ENCODE measurements around the gene CTBS. TPM values are rescaled to one million over a fixed set of nuclear protein-coding genes. Genes with fewer than 3 reads are reported as not detected.

The CTBS gene
- total RNA-seq, 2 experiments from 2014 or later, result 13.5 to 18.3 TPM

GRCh38 chr1:84611091-84611490 is 36.9 kb upstream of the CTBS start:
- Mint-ChIP-seq H3K4me1 (ENCODE audit: low read depth) (peaks cover 13% of the 10 kb centered on the region), H3K4me3 (no peak overlapping the region), H3K27ac (no peak overlapping the region), H3K36me3 (ENCODE audit: low read depth) (peaks cover 11% of the 10 kb centered on the region), H3K27me3 (no peaks in the 10 kb centered on the region), H3K9me3 (peaks cover 20% of the 10 kb centered on the region)
- no peak for ATAC-seq
- DNase-seq, result no peak
- intact Hi-C loops (cut with micrococcal nuclease), result no loop called here
- ChIA-PET CTCF (interaction anchor here (1.0 to 1.4 kb wide), 2 partner anchors 9 to 11 kb away, joined by 4 to 8 read pairs; no protein-coding TSS in a partner anchor), POLR2A (interaction anchor here (1.0 to 1.3 kb wide), 2 partner anchors 10 to 19 kb away, joined by 3 read pairs; no protein-coding TSS in a partner anchor)
- TF ChIP-seq, protein P1, sequence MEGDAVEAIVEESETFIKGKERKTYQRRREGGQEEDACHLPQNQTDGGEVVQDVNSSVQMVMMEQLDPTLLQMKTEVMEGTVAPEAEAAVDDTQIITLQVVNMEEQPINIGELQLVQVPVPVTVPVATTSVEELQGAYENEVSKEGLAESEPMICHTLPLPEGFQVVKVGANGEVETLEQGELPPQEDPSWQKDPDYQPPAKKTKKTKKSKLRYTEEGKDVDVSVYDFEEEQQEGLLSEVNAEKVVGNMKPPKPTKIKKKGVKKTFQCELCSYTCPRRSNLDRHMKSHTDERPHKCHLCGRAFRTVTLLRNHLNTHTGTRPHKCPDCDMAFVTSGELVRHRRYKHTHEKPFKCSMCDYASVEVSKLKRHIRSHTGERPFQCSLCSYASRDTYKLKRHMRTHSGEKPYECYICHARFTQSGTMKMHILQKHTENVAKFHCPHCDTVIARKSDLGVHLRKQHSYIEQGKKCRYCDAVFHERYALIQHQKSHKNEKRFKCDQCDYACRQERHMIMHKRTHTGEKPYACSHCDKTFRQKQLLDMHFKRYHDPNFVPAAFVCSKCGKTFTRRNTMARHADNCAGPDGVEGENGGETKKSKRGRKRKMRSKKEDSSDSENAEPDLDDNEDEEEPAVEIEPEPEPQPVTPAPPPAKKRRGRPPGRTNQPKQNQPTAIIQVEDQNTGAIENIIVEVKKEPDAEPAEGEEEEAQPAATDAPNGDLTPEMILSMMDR (IDR thresholded peaks at IDR 0.05), result no peak

- POLR2A ChIA-PET, result interaction anchor here (0.7 kb wide), 1 partner anchor 189 kb away, joined by 3 read pairs; no protein-coding TSS in a partner anchor
These were observed 32.7 kb upstream of the CTBS start for GRCh38 chr1:84606977-84607376.

GRCh38 chr1:84605157-84605556 is 30.9 kb upstream of the CTBS start:
- no peak for DNase-seq
- Mint-ChIP-seq H3K4me3 (no peak overlapping the region), H3K4me1 (ENCODE audit: low read depth) (peaks cover 4% of the 10 kb centered on the region), H3K36me3 (ENCODE audit: low read depth) (peaks cover 16% of the 10 kb centered on the region), H3K27me3 (no peaks in the 10 kb centered on the region), H3K9me3 (peaks cover 25% of the 10 kb centered on the region), H3K27ac (no peak overlapping the region)
- no peak for ATAC-seq
- ChIA-PET POLR2A (interaction anchor here (1.7 kb wide), 1 partner anchor 31 kb away, joined by 8 read pairs; the partner anchor contains the start of gene CTBS), CTCF (interaction anchor here (1.4 to 6.2 kb wide), 2 partner anchors 14 to 177 kb away, joined by 3 to 26 read pairs; no protein-coding TSS in a partner anchor)
- intact Hi-C loops (cut with micrococcal nuclease), result no loop called here
- TF ChIP-seq, protein P1 (IDR thresholded peaks at IDR 0.05), result no peak

More at GRCh38 chr1:84606977-84607376, 32.7 kb upstream of the CTBS start:
- intact Hi-C loops (cut with micrococcal nuclease), result no loop called here
- Mint-ChIP-seq H3K27me3 (no peaks in the 10 kb centered on the region), H3K36me3 (ENCODE audit: low read depth) (peaks cover 18% of the 10 kb centered on the region), H3K27ac (no peak overlapping the region), H3K4me1 (ENCODE audit: low read depth) (peaks cover 7% of the 10 kb centered on the region), H3K9me3 (peaks cover 25% of the 10 kb centered on the region), H3K4me3 (no peak overlapping the region)
- no peak for ATAC-seq
- TF ChIP-seq, protein P1 (IDR thresholded peaks at IDR 0.05), result no peak
- no peak for DNase-seq
- CTCF ChIA-PET, result interaction anchor here (1.5 to 6.2 kb wide), 2 partner anchors 13 to 117 kb away, joined by 5 to 26 read pairs; no protein-coding TSS in a partner anchor

DNA sequence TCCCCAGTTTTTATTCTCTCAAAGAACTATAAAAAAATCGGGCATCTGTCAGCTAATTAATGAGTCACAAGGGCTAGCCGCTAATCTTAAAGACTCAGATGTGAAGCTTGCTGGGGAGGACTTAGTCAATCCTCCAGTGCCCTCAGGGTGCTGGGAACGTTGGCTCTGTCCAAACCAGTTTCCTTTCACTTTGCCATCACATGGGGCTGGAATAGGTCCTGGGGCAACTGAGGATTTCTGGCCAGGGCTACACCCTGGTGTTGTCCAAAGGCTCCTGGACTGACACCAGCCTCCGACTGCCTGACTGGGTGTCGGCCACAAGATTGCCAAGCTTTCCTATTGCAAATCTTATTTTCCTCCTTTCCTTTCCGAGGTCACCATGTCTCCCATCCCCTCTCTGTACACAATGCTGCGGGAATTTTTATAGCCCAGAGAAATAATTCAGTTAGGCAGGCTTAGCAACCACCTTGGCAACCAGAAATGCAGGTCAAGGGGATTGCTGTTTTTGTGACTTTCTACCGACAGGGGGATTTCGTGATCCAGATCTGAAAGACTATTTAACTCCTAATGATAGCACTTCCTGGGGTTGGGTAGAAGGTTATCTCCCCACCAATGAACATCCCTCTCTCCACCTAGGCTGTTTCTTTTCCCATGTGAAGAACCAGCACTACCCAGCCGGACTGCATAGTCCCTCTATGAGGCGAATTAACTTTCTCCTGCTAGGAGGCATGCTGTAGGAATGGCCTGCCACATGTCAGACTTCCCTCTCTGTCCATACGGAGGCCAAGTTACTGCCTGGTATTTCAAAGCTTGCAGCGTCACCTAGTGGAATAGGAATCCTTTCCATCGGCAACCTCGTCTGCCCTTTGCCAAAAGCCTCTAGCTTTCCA is 29.9 kb upstream of the CTBS start:
- TF ChIP-seq, protein P1 (IDR thresholded peaks at IDR 0.05), result no peak
- ChIA-PET CTCF (interaction anchor here (1.4 to 6.2 kb wide), 2 partner anchors 15 to 178 kb away, joined by 3 to 26 read pairs; no protein-coding TSS in a partner anchor), POLR2A (interaction anchor here (1.7 kb wide), 1 partner anchor 30 kb away, joined by 8 read pairs; the partner anchor contains the start of gene CTBS)
- no peak for DNase-seq
- H3K27ac Mint-ChIP-seq, result no peak overlapping the region
- no peaks in the 10 kb centered on the region for H3K27me3 Mint-ChIP-seq
- H3K4me3 Mint-ChIP-seq, result no peak overlapping the region
- ATAC-seq, result no peak
- H3K4me1 Mint-ChIP-seq (ENCODE audit: low read depth), result peaks cover 12% of the 10 kb centered on the region
- intact Hi-C loops (cut with micrococcal nuclease), result no loop called here
- H3K9me3 Mint-ChIP-seq, result peaks cover 25% of the 10 kb centered on the region
- H3K36me3 Mint-ChIP-seq (ENCODE audit: low read depth), result peaks cover 16% of the 10 kb centered on the region

GRCh38 chr1:84603223-84603622 is 29.0 kb upstream of the CTBS start:
- H3K4me1 Mint-ChIP-seq (ENCODE audit: low read depth), result peaks cover 21% of the 10 kb centered on the region
- peaks cover 25% of the 10 kb centered on the region for H3K9me3 Mint-ChIP-seq
- DNase-seq (no peak), ATAC-seq (no peak)
- H3K36me3 Mint-ChIP-seq (ENCODE audit: low read depth), result peaks cover 16% of the 10 kb centered on the region
- H3K4me3 Mint-ChIP-seq, result no peak overlapping the region
- H3K27ac Mint-ChIP-seq, result no peak overlapping the region
- no peaks in the 10 kb centered on the region for H3K27me3 Mint-ChIP-seq
- intact Hi-C loops (cut with micrococcal nuclease), result no loop called here
- CTCF ChIA-PET, result no interaction called here
- POLR2A ChIA-PET, result no interaction called here
- TF ChIP-seq, protein P1 (IDR thresholded peaks at IDR 0.05), result no peak
